ENCODE data around the gene RACK1. TPM values are rescaled to one million over a fixed set of nuclear protein-coding genes. Genes with fewer than 3 reads are reported as not detected.

Gene RACK1
- polyA plus RNA-seq, 1 donor (not counting 4 experiments of a cell fraction or from before 2014, with no cell fraction given) = 3,291 TPM

GRCh38 chr5:181212934-181213333, 30.8 kb downstream of the RACK1 start:
- Histone ChIP-seq H3K79me2 (ENCODE audit: control insufficient read depth, insufficient read depth, low read length) (no peaks in the 10 kb centered on the region), H3K4me3 (ENCODE audit: control insufficient read depth in 2 of 3, extremely low read depth in 1 of 3, insufficient read depth in 2 of 3, low read depth in 1 of 3, low read length in 3 of 3) (no peak overlapping the region), H3K36me3 (ENCODE audit: control insufficient read depth in 2 of 2, extremely low read depth in 1 of 2, insufficient read depth in 2 of 2, low read length in 2 of 2) (no peaks in the 10 kb centered on the region), H3K27me3 (ENCODE audit: control insufficient read depth, extremely low read depth, insufficient read depth, low read length) (no peaks in the 10 kb centered on the region), H3K4me1 (ENCODE audit: control insufficient read depth, extremely low read depth, insufficient read depth, low read length) (peaks cover 6% of the 10 kb centered on the region), H3K4me2 (ENCODE audit: control insufficient read depth, extremely low read depth, insufficient read depth, low read depth, low read length) (no peak overlapping the region), H3K9me1 (ENCODE audit: control insufficient read depth, extremely low read depth, insufficient read depth, low read length) (no peaks in the 10 kb centered on the region), H3K27ac (ENCODE audit: control insufficient read depth, insufficient read depth, low read length) (no peak overlapping the region), H4K20me1 (ENCODE audit: control insufficient read depth, extremely low read depth, insufficient read depth, low read length) (no peaks in the 10 kb centered on the region), H3K9ac (ENCODE audit: control insufficient read depth, extremely low read depth, insufficient read depth, low read length) (no peak overlapping the region), H2AFZ (ENCODE audit: control insufficient read depth, low read length) (no peak overlapping the region), H3K9me3 (ENCODE audit: control insufficient read depth, low read depth, low read length) (no peaks in the 10 kb centered on the region)
- FAIRE-seq (no peak), DNase-seq (ENCODE audit: low read depth, low spot score) (no peak)
- dilution Hi-C loops (cut with MboI; ENCODE audit: extremely low pct_ligation_motif_present, low sequenced_read_pairs) = no loop called here
- TF ChIP-seq EZH2 (IDR thresholded peaks at IDR 0.05; ENCODE audit: low read length) = no peak
- TF ChIP-seq, protein P1, sequence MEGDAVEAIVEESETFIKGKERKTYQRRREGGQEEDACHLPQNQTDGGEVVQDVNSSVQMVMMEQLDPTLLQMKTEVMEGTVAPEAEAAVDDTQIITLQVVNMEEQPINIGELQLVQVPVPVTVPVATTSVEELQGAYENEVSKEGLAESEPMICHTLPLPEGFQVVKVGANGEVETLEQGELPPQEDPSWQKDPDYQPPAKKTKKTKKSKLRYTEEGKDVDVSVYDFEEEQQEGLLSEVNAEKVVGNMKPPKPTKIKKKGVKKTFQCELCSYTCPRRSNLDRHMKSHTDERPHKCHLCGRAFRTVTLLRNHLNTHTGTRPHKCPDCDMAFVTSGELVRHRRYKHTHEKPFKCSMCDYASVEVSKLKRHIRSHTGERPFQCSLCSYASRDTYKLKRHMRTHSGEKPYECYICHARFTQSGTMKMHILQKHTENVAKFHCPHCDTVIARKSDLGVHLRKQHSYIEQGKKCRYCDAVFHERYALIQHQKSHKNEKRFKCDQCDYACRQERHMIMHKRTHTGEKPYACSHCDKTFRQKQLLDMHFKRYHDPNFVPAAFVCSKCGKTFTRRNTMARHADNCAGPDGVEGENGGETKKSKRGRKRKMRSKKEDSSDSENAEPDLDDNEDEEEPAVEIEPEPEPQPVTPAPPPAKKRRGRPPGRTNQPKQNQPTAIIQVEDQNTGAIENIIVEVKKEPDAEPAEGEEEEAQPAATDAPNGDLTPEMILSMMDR (optimal IDR thresholded peaks at IDR 0.05 in 1 of 3, IDR thresholded peaks at IDR 0.05 in 1 of 3, conservative IDR thresholded peaks at IDR 0.05 in 1 of 3; ENCODE audit: extremely low read depth in 1 of 3, insufficient read depth in 2 of 3, low read length in 3 of 3) = no peak

DNA sequence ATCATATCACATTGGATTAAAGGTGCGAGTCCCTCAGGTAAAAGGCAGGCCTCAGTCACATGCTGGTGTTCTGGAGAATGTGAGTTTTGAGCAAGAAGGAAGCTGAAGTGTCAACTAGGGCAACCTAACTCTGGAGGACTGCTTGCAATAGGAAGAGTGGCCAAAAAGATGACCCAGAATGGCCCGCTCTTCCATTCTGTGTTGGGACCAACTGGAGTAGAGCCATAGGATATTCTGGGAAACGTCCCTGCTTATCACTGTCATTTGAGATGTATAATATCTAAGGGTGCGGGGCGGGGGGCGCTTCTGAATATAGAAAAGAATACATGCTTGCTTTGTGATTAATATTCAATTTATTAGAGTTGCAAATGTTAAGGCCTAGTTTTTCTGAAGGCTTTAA, 31.6 kb downstream of the RACK1 start:
- H3K9me3 ChIP-seq (ENCODE audit: control insufficient read depth, low read depth, low read length) = no peaks in the 10 kb centered on the region
- H3K9ac ChIP-seq (ENCODE audit: control insufficient read depth, extremely low read depth, insufficient read depth, low read length) = no peak overlapping the region
- no peaks in the 10 kb centered on the region for H3K36me3 ChIP-seq (ENCODE audit: control insufficient read depth in 2 of 2, extremely low read depth in 1 of 2, insufficient read depth in 2 of 2, low read length in 2 of 2)
- H3K27ac ChIP-seq (ENCODE audit: control insufficient read depth, insufficient read depth, low read length) = no peak overlapping the region
- DNase-seq (ENCODE audit: low read depth, low spot score) = no peak
- H3K4me1 ChIP-seq (ENCODE audit: control insufficient read depth, extremely low read depth, insufficient read depth, low read length) = no peaks in the 10 kb centered on the region
- no peak overlapping the region for H3K4me3 ChIP-seq (ENCODE audit: control insufficient read depth in 2 of 3, extremely low read depth in 1 of 3, insufficient read depth in 2 of 3, low read depth in 1 of 3, low read length in 3 of 3)
- H3K4me2 ChIP-seq (ENCODE audit: control insufficient read depth, extremely low read depth, insufficient read depth, low read depth, low read length) = no peak overlapping the region
- H3K79me2 ChIP-seq (ENCODE audit: control insufficient read depth, insufficient read depth, low read length) = no peaks in the 10 kb centered on the region
- H2AFZ ChIP-seq (ENCODE audit: control insufficient read depth, low read length) = no peak overlapping the region
- H3K9me1 ChIP-seq (ENCODE audit: control insufficient read depth, extremely low read depth, insufficient read depth, low read length) = no peaks in the 10 kb centered on the region
- dilution Hi-C loops (cut with MboI; ENCODE audit: extremely low pct_ligation_motif_present, low sequenced_read_pairs) = no loop called here
- no peaks in the 10 kb centered on the region for H4K20me1 ChIP-seq (ENCODE audit: control insufficient read depth, extremely low read depth, insufficient read depth, low read length)
- FAIRE-seq = no peak
- TF ChIP-seq, protein P1 (optimal IDR thresholded peaks at IDR 0.05 in 1 of 3, IDR thresholded peaks at IDR 0.05 in 1 of 3, conservative IDR thresholded peaks at IDR 0.05 in 1 of 3; ENCODE audit: extremely low read depth in 1 of 3, insufficient read depth in 2 of 3, low read length in 3 of 3) = no peak
- TF ChIP-seq EZH2 (IDR thresholded peaks at IDR 0.05; ENCODE audit: low read length) = no peak
- no peaks in the 10 kb centered on the region for H3K27me3 ChIP-seq (ENCODE audit: control insufficient read depth, extremely low read depth, insufficient read depth, low read length)
